Measurements from ENCODE around the gene COA5.
"Not testable (repeated sequence)": the region's sequence is repeated elsewhere in the genome, so short reads cannot be mapped to it uniquely, and the experiment has no call there.

The COA5 gene

GRCh38 chr2:98605076-98605475 is 3.2 kb downstream of the COA5 start:
- no peak for DNase-seq

GRCh38 chr2:98604547-98604946 is 3.8 kb downstream of the COA5 start:
- DNase-seq, result no peak

- no peak for DNase-seq
These were observed 6.7 kb downstream of the COA5 start for GRCh38 chr2:98601532-98602132.

- no peak for DNase-seq
These were observed 9.4 kb downstream of the COA5 start for GRCh38 chr2:98598781-98599428.

GRCh38 chr2:98594665-98595064 is 13.6 kb downstream of the COA5 start:
- DNase-seq, result not testable (repeated sequence)

GRCh38 chr2:98592565-98592964 is 15.7 kb downstream of the COA5 start:
- DNase-seq, result no peak

GRCh38 chr2:98589489-98589888 is 18.8 kb downstream of the COA5 start:
- DNase-seq, result no peak

- no peak for DNase-seq
These were observed 19.4 kb downstream of the COA5 start for GRCh38 chr2:98588880-98589431.

- DNase-seq, result no peak
These were observed 21.7 kb downstream of the COA5 start for GRCh38 chr2:98586551-98587140.

GRCh38 chr2:98585386-98585785 is 22.9 kb downstream of the COA5 start:
- DNase-seq, result no peak

DNA sequence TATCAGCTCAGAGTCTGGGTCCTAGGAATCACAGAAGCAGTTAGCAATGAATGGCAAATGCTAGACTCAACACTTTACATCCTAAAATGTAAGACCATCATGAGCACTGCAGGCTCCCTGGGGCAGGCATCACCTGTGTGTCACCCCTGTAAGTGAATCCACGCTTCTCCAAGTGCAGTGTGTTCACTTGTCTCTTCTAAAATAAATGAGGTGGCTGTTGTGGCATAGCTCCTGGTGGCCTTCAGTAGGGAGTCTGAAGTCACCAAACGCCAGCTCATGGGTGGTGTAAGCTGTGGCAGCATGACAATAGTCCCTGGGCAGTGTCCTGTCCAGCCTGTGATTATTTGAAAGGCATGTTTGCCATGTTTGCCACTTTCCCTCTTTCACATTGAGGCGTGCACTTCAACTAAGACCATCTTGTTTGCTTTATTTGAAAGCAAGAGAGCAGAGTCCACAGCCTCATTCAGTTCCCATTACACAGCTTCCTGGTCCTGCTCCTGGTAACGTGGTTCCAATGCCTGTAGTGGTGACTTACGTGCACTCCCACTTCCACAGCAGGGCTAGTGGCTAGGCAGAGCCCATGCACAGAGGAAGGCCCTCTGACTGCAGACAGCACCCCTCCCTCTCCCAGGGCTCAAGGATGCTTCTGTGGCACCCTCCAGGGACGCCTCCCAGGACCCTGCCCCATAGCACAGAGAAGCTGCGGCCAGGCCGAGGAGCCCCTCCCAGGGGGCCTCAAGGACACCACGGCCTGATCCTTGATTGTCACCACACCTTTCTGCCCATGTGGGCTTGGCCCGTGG is 24.3 kb downstream of the COA5 start:
- DNase-seq, result no peak

GRCh38 chr2:98583276-98583675 is 25.0 kb downstream of the COA5 start:
- DNase-seq, result no peak

DNA sequence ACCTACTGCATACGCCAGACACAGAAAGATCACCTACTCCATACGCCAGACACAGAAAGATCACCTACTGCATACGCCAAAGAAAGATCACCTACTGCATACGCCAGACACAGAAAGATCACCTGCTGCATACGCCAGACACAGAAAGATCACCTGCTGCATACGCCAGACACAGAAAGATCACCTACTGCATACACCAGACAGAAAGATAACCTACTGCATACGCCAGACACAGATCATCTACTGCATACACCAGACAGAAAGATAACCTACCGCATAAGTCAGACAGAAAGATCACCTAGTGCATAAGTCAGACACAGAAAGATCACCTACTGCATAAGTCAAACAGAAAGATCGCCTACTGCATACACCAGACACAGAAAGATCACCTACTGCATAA is 25.8 kb downstream of the COA5 start:
- no peak for DNase-seq

- DNase-seq, result no peak
These were observed 27.5 kb downstream of the COA5 start for GRCh38 chr2:98580656-98581284.

DNA sequence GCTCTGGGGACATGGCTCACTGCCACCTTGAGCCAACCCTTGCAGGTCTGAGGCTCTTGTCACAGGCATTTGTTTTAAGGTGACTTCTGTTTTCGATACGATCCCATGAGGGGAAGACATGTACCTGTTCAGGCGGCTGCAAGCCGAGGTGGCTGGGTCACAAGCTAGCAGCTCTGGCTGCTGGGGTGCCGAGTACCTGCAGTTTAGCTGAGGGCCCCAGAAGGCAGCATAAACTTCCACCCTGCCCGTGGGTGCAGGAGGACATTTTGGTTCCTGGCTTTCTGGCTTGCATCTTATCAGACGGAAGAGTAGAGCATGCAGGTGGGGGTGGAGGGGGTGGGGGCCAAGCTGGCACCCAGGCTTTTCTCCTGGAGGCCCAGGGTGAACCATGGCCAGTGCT is 28.4 kb downstream of the COA5 start:
- no peak for DNase-seq

- no peak for DNase-seq
These were observed 30.1 kb downstream of the COA5 start for GRCh38 chr2:98578231-98578630.

DNA sequence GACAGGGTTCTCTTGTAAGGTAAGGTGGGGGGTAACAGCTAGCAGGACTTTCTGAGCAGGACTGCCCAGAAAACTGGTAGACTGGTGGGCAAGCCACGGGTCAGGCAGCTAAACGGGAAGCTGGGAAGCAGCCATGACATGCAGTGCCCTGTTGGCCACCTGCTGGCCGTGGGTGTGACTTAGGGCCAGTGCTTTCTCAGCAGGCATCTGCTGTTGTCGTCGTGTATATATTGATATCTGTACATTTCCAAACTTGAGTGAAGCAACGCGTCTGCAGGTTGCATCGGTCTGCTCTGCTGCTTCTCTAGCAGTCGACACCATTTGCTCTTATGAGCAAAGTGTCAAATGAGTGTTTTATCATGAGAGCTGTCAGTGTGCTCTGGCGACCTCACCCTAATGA is 31.0 kb downstream of the COA5 start:
- no peak for DNase-seq

DNA sequence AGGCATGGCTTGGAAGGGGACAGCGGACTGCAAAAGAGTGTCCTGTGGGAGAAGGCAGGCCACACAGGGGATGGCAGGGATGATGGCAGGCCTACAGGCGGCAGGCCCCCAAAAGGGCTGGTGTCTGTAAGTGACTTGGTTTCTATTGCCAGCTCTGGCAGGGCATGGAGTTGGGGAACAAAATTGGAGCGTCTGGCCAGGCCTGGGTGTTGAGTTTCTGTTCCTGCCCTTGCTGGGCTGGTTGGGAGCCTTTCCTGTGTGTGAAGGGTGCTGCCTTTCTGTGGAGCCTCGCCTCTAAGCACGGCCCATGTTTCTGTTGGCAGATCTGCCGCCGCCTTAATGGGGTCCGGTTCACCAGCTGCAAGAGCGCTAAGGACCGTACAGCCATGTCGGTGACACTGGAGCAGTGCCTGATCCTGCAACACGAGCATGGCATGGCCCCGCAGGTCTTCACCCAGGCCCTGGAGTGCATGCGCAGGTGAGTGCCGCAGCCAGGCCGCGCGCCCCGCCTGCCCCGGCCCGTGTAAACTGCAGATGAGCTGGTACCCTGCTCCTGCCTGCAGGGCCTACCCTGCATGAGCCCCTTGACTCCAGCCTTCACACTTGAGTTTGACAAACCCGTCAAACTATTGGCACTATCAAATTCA is 31.5 kb downstream of the COA5 start:
- DNase-seq, result no peak

- DNase-seq, result no peak
These were observed 34.9 kb downstream of the COA5 start for GRCh38 chr2:98573426-98573825.

GRCh38 chr2:98572676-98573075 is 35.6 kb downstream of the COA5 start:
- no peak for DNase-seq

- no peak for DNase-seq
These were observed 36.1 kb downstream of the COA5 start for GRCh38 chr2:98572211-98572610.

GRCh38 chr2:98571796-98572195 is 36.5 kb downstream of the COA5 start:
- no peak for DNase-seq
